ENCODE measurements around the gene WDR7.

DNA sequence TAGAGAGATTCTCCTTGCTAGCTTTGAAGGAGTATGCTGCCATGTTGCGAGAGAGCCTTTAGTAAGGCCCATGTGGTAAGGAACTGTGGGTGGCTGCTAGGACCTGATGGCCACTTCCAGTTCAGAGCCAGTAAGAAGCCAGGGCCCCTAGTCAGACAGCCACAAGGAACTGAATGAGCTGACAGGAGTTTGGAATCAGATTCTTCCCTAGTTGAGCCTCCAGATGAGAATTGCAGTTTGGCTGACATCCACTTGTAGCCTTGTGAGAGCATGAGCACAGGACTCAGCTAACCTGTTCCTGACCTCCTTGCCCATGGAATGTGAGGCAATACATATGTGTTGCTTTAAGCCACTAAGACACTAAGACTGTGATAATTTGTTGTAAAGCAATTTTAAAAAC lies 1.2 kb upstream of the WDR7 start:
- TF ChIP-seq, protein P1, sequence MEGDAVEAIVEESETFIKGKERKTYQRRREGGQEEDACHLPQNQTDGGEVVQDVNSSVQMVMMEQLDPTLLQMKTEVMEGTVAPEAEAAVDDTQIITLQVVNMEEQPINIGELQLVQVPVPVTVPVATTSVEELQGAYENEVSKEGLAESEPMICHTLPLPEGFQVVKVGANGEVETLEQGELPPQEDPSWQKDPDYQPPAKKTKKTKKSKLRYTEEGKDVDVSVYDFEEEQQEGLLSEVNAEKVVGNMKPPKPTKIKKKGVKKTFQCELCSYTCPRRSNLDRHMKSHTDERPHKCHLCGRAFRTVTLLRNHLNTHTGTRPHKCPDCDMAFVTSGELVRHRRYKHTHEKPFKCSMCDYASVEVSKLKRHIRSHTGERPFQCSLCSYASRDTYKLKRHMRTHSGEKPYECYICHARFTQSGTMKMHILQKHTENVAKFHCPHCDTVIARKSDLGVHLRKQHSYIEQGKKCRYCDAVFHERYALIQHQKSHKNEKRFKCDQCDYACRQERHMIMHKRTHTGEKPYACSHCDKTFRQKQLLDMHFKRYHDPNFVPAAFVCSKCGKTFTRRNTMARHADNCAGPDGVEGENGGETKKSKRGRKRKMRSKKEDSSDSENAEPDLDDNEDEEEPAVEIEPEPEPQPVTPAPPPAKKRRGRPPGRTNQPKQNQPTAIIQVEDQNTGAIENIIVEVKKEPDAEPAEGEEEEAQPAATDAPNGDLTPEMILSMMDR (IDR thresholded peaks at IDR 0.05; ENCODE audit: poor library complexity): no peak
- TF ChIP-seq EZH2 (IDR thresholded peaks at IDR 0.05; ENCODE audit: borderline replicate concordance): no peak
